ENCODE data around the gene M1AP.

GRCh38 chr2:74585406-74586185 is 62.5 kb downstream of the M1AP start:
- no peak for TF ChIP-seq CTCF (IDR thresholded peaks at IDR 0.05 in 4 of 5, conservative IDR thresholded peaks at IDR 0.05 in 1 of 5)
- TF ChIP-seq POLR2A (IDR thresholded peaks at IDR 0.05) = no peak

Data from gastrocnemius medialis (tissue), 4 donors.